22Rv1 (cell line): ENCODE results near the gene MAP6D1.

Source experiments
- H3K27ac ChIP-seq: fragments of 450-650 bp; 2 replicates; pipeline ENCODE4 v1.5.1; 2017
- CTCF ChIP-seq: fragments of 450-650 bp; IDR thresholded peaks from 2 replicates; pipeline ENCODE4 v1.5.1; 2017; ENCODE audit warnings: mild to moderate bottlenecking
- ZFX ChIP-seq: fragments of 450-650 bp; IDR thresholded peaks from 2 replicates; pipeline ENCODE4 v1.6.1; 2017; ENCODE audit warnings: antibody characterized with exemption, borderline replicate concordance

Gene MAP6D1

GRCh38 chr3:183769453-183769852 lies 55.9 kb downstream of the MAP6D1 start:
- no peak overlapping the region for H3K27ac ChIP-seq
- TF ChIP-seq ZFX (no peak), CTCF (no peak)

- no peak for TF ChIP-seq ZFX
- no peak overlapping the region for H3K27ac ChIP-seq
These were observed 57.3 kb downstream of the MAP6D1 start for GRCh38 chr3:183768114-183768513.

- TF ChIP-seq CTCF (peak; percentile 90), ZFX (no peak)
- H3K27ac ChIP-seq = no peak overlapping the region
These were observed 58.4 kb downstream of the MAP6D1 start for GRCh38 chr3:183766745-183767606.

- no peak overlapping the region for H3K27ac ChIP-seq
- TF ChIP-seq ZFX = no peak
- no peak for TF ChIP-seq CTCF
These were observed 59.3 kb downstream of the MAP6D1 start for GRCh38 chr3:183766107-183766506.
